ENCODE results near the gene APBA1.
"Not testable (repeated sequence)": the region's sequence is repeated elsewhere in the genome, so short reads cannot be mapped to it uniquely, and the experiment has no call there.

The APBA1 gene

DNA sequence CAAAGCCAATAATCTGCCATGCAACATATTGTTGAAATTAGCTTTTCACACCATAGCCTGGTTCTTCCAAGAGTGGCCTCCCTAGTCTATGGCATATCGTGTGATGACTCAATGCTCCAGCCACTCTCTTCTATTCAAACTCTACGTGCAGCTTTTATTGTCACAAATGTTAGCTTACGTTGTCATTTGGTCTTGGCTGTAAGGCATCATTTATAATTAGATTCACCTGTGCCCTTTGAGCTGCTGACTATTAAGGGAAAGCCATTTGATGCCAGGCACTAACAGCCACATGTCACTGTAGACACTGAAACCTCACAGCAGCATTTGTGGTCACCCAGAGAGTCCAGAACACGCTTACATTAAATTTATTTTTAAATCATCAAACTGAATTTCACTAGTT lies 66.8 kb downstream of the APBA1 start:
- DNase-seq (ENCODE audit: low read depth, low spot score), result no peak

- DNase-seq (ENCODE audit: low read depth, low spot score), result no peak
These were observed 67.5 kb downstream of the APBA1 start for GRCh38 chr9:69604568-69605219.

DNA sequence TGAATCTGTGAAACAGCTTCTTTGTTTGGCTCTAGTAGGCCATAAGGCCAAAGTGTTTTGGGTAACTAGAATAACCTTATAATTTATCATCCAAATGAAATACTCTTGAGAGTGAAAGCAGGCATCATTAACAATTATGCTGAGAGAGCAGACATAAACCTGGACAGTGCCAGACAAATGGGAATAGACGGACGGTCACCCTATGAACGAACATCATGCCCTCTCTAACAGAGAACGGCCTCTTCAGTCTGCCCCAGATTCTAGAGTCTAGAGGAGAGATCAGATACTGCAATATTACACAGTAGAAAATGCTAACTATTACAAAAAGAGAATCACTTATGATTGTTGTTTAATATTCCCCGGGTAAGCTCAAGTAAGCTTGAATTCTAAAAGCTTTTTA lies 68.5 kb downstream of the APBA1 start:
- DNase-seq (ENCODE audit: low read depth, low spot score), result no peak

DNA sequence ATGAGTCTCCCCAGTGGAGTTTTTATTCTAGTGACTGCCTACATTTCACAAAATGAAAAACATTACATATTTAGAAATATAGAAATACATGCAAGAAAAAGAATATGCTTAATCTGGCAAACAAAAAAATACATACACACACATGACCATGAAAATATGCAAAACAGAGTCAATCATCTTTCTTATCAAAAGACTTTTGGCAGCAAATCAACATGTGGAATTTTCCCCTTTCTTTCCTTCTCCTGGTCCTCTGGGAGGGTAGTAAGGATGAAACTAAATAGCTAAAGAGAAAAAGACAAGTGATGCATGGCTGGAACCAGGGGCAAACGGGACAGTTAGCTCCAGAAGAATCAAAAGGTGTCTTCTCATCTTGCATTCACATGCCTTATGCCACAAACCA lies 69.4 kb downstream of the APBA1 start:
- DNase-seq (ENCODE audit: low read depth, low spot score), result no peak

DNA sequence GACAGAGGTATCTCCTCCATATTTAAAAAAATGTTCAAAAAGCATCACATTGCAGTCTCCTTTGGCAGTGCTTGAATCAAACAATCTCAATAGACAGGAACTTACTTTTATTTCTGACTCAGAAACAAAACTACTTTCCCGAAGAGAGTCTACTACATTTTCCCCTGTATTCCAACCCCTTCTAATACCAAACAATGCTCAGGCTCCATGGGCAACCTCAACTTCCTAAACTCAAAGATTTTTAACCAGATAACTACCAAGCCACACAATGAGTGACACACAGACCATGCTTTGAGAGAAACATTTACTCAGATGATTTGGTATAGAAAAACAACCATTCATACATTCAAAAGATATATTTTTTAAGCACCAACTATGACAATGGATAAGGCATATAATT lies 70.5 kb downstream of the APBA1 start:
- no peak for DNase-seq (ENCODE audit: low read depth, low spot score)

GRCh38 chr9:69600314-69601047 lies 71.7 kb downstream of the APBA1 start:
- DNase-seq (ENCODE audit: low read depth, low spot score), result no peak

DNA sequence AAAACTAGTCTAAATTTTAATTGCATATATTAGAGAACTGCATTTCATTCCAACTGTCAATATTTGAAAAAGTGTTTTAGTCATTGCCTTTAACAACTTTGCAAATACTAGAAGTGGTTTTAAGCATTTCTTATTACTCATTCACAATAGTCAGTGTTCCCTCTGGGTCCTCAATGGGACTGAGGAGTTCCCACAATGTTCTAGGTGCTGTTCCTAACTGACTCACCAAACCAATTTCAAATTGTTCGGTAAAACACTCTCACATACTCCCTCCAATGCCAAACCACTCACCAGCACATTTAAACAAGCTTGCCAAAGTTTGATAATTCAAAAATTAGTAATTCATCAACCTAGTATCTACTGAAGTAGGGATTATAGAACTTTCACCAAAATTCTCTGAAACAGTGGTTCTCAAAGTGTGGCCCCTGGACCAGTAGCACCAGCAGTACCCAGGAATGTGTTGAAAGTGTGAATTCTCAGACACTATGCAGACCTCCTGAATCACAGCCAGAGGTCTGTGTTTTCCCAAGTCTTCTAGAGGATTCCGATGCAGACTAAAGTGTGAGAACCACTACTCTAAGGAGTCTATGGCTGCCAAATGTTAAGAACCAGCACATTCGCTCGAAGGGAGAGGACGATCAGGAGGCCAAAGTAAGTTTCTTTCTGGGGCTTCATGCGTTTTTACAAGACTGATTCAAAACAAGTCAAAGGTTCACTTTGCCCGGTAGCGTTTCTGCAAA lies 72.8 kb downstream of the APBA1 start:
- DNase-seq (ENCODE audit: low read depth, low spot score), result no peak

DNA sequence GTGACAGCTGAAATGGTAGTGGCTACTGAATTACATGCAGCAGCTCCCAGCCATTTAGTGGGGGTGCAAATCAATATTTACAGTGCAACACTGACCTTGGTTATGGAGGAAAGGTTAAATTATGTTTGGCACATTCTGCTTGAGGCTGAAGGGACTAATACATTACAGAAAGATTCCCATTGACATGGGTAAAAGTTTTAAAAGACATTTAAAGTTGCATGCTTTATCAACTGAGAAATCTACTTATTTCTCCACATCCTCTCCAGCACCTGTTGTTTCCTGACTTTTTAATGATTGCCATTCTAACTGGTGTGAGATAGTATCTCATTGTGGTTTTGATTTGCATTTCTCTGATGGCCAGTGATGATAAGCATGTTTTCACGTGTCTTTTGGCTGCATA lies 75.3 kb downstream of the APBA1 start:
- not testable (repeated sequence) for DNase-seq (ENCODE audit: low read depth, low spot score)

DNA sequence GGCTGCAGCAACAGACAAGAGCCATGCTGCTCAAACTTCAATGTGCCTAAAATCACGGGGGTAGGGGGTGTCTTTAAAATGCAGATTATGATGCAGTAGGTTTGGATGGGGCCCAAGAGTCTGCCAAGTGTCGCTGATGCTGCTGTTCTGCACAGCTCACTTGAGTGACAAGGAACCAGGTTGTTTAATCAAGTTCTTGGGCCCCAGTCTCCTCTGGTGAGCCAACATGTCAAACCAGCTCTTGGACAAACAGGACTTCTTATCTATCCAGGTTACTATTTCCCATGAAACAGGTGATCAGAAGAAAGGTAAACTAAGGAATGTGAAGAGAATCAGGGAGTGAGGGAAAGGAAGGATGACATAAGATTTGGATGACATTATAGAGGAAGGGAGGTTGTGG lies 78.0 kb downstream of the APBA1 start:
- no peak for DNase-seq (ENCODE audit: low read depth, low spot score)

GRCh38 chr9:69593756-69594155 lies 78.4 kb downstream of the APBA1 start:
- DNase-seq (ENCODE audit: low read depth, low spot score), result no peak

DNA sequence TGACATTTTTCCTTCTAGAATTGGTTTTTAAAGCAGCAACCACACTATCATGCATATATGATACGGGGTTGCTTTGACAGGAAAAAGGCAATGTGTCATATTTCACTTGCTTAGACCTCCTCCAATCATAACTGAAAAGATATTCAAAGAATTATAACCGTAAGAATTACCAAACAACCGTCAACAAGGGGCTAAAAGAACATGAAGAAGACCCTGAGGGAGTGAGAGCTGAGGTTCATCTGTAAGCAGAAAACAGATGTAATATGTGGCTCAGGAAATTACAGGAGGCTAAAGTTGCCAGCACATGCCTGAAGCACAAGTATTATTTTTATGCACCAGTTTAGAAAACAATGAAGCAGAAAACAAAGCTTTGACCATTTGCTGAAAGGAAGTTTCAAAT lies 78.9 kb downstream of the APBA1 start:
- no peak for DNase-seq (ENCODE audit: low read depth, low spot score)

DNA sequence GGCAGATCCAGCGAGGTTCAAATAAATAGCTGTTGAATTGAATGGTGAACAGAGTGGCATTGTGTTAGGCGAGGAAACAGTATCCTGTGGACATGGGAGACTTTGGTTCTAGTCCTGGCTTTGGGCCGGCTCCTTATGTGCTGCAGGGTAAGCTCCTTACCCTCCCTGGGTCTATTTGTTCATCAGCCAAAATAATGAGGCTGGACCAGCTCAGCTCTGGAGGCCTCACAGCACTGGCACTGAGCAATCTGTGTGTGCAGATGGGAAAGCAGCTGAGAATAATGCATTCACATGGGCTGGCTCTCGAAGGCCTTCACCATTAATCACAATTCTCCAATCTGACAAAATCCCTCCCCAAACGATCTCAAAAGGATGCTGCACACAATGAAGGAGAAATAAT lies 81.9 kb downstream of the APBA1 start:
- no peak for DNase-seq (ENCODE audit: low read depth, low spot score)

DNA sequence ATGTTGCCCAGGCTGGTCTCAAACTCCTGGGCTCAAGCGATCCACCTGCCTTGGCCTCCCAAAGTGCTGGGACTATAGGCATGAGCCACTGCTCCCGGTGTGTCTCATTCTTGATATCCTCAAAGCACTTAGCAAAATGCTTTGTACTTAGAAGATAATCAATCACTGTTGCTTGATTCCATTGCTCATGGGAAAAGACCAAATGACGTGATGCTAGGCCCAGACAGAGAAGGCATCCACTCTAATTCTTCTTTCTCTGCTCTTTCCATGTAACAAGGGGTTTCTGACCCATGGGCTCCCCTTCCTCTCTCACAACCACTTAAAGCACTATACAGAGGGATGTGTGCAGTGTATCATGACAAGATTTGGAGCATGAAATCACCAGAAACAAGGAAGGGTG lies 83.0 kb downstream of the APBA1 start:
- no peak for DNase-seq (ENCODE audit: low read depth, low spot score)

GRCh38 chr9:69585571-69585970 lies 86.6 kb downstream of the APBA1 start:
- DNase-seq (ENCODE audit: low read depth, low spot score), result no peak

GRCh38 chr9:69584759-69585158 lies 87.4 kb downstream of the APBA1 start:
- no peak for DNase-seq (ENCODE audit: low read depth, low spot score)

DNA sequence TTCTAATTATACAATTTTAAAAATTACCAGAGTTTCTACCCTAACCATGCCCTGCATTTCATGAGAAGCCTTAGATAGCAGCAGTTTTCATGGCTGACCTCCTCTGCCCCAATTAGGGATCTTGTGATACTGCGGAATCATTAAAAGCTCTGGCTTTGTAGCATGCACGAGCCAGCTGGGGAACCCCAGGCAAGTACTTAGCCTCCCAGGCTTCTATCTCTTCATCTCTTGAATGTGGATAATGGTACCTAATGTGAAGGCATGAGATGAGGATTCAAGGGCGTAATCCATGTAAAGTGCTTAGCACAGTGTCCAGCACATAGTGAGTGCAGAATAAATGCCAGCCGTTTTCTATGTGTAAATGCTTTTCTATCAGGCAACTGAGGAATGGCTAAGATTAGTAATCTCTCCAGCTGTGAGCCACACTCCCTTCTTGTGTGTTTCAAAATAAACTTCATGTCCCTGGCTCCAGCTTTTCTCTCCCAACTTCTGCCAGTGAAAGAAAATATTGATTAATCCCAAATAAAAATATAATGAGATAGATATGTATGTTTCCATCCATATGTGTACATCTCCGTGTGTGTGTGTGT lies 88.4 kb downstream of the APBA1 start:
- no peak for DNase-seq (ENCODE audit: low read depth, low spot score)

DNA sequence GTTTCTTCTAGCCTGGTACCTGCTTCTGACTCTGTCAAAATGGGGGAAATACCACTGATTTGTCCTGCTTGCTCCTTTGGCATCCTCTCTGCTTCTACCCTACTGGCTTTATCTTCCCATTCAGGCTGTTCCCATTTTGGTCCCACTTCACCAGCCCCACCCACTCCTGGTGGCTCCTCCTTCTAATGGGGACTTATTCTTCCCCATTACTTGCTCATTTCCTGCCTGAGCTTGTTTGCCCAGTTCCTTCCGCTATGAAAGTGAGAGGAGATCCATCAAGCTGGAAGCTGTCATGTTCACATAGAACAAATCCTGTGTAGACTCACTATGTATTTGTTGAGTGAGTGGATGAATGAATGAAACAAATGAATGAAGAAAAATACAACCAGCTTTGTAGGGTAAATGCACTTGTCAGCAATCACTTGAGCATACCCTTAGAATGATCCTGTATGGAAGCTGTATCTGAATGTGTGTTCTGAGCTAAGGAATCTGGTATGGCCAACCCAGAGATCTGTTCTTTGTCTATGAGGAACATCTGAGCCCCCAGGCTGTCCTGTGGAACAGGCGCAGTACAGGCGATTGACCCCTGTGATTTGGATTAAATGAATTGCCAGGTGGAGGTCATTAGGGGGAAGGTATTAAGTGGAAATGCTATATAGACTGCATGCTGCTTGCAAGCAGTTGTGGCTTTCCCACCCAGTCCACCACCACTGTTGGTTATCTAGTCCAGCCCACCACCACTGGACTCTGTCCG lies 89.5 kb downstream of the APBA1 start:
- DNase-seq (ENCODE audit: low read depth, low spot score), result no peak

DNA sequence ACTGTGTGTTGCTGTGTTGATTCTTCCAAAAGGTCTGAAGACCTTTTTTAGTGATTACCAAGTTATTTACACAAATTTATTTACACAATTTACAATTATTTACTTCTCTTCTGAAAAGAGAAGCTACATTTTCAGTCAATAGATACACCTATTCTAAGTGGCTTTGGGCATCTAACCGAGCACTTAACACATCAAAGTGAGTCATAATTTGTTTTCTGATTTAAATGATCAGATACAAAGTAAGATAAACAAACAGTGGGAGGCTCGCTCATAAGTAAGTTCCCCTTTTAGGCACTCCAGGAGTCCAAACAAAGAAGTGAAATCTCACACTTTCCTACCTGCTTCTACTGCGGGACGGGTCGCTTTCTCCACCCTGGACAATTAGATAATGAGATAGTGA lies 90.2 kb downstream of the APBA1 start:
- no peak for DNase-seq (ENCODE audit: low read depth, low spot score)

GRCh38 chr9:69580582-69581214 lies 91.5 kb downstream of the APBA1 start:
- DNase-seq (ENCODE audit: low read depth, low spot score), result no peak

DNA sequence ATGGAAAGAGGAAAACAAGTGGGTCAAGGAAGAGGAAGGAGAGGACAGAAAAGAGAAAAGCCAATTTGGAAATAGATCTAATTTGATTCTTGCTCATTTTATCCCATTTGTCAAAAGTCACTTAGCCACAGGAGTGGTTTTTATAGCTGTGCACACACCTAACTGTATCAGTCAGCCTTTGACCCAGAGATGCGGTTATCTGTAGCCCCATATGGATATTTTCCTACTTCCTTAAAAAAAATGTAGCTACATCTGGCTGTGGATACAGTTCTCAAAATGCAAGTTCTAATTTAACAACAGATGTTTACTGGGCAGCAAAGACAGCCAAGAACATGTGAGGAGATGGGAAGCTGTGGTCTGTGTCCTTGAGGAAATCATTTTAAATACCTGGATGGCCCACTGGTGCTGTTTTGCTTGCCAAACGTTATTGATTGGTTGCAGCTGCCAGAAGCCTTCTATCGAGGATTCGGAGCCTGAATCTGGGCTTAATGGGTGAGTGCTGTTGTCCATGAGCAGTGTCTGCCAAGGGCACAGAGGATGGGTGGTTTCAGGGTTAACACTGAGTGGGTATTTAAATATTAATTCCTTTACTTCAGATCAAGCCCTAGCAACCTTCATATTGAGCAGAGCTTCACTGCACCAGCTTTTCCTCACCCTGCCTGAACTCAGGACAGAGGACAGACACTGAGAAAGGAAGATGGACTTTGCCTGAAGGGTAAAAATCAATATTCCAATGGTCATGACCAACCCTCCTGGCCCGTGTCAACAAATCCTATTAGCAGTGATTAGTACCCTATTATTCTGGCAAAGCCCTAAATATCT lies 92.2 kb downstream of the APBA1 start:
- no peak for DNase-seq (ENCODE audit: low read depth, low spot score)

All from iPS DF 19.7 (cell line).